Measurements from ENCODE around the gene SLC25A12. TPM values are rescaled to one million over a fixed set of nuclear protein-coding genes. Genes with fewer than 3 reads are reported as not detected.

The SLC25A12 gene
- total and polyA plus RNA-seq, 2 experiments from 2014 or later = 15.1 to 17.6 TPM

- DNase-seq = no peak
- in situ Hi-C loops (cut with MboI) = no loop called here
- H3K27ac ChIP-seq = no peak overlapping the region
- H3K9ac ChIP-seq = no peak overlapping the region
- no peak for TF ChIP-seq EZH2 (IDR thresholded peaks at IDR 0.05; ENCODE audit: insufficient read depth, poor library complexity, severe bottlenecking)
- no peak for TF ChIP-seq EZH2phosphoT487 (IDR thresholded peaks at IDR 0.05; ENCODE audit: insufficient read depth, low read depth)
- H3K4me1 ChIP-seq (ENCODE audit: insufficient read depth) = peaks cover 11% of the 10 kb centered on the region; the same call in 1 of the 2 replicates
- no peaks in the 10 kb centered on the region for H3F3A ChIP-seq (ENCODE audit: insufficient read depth)
- peaks cover 50% of the 10 kb centered on the region for H3K36me3 ChIP-seq (ENCODE audit: low read depth)
- no peaks in the 10 kb centered on the region for H3K9me3 ChIP-seq (ENCODE audit: low read depth)
- H2AFZ ChIP-seq = no peak overlapping the region
- no peak overlapping the region for H3K4me2 ChIP-seq (ENCODE audit: unreplicated experiment)
- H3K4me3 ChIP-seq = no peak overlapping the region
- no peaks in the 10 kb centered on the region for H4K20me1 ChIP-seq (ENCODE audit: insufficient read depth)
- no peaks in the 10 kb centered on the region for H3K9me2 ChIP-seq (ENCODE audit: insufficient read depth)
- H3K27me3 ChIP-seq (replicated peaks; ENCODE audit: insufficient read depth) = no peaks in the 10 kb centered on the region
- no peaks in the 10 kb centered on the region for H3K79me2 ChIP-seq (ENCODE audit: insufficient read depth)
- WGBS, 2 experiments (ENCODE audit: low coverage in 1 of 2, low lambda C conversion rate in 2 of 2, missing lambda C conversion rate in 2 of 2) = 75 to 80% methylated on average over 6 of the region's 6 CpGs
Measured at GRCh38 chr2:171836146-171836910, 57.7 kb downstream of the SLC25A12 start.

- Histone ChIP-seq H3K9ac (no peak overlapping the region), H3K36me3 (ENCODE audit: low read depth) (peaks cover 59% of the 10 kb centered on the region), H3F3A (ENCODE audit: insufficient read depth) (no peaks in the 10 kb centered on the region), H3K27ac (no peak overlapping the region), H3K4me2 (ENCODE audit: unreplicated experiment) (no peak overlapping the region), H3K4me1 (ENCODE audit: insufficient read depth) (peaks cover 11% of the 10 kb centered on the region; the same call in 1 of the 2 replicates), H3K9me3 (ENCODE audit: low read depth) (no peaks in the 10 kb centered on the region), H3K4me3 (no peak overlapping the region), H3K9me2 (ENCODE audit: insufficient read depth) (no peaks in the 10 kb centered on the region), H3K79me2 (ENCODE audit: insufficient read depth) (no peaks in the 10 kb centered on the region), H3K27me3 (replicated peaks; ENCODE audit: insufficient read depth) (no peaks in the 10 kb centered on the region), H2AFZ (no peak overlapping the region), H4K20me1 (ENCODE audit: insufficient read depth) (no peaks in the 10 kb centered on the region)
- no peak for DNase-seq
- TF ChIP-seq EZH2 (IDR thresholded peaks at IDR 0.05; ENCODE audit: insufficient read depth, poor library complexity, severe bottlenecking) (no peak), EZH2phosphoT487 (IDR thresholded peaks at IDR 0.05; ENCODE audit: insufficient read depth, low read depth) (no peak)
- in situ Hi-C loops (cut with MboI) = no loop called here
- 61 to 67% methylated on average over 4 of the region's 4 CpGs for WGBS, 2 experiments (ENCODE audit: low coverage in 1 of 2, low lambda C conversion rate in 2 of 2, missing lambda C conversion rate in 2 of 2)
Measured at GRCh38 chr2:171835386-171835785, 58.7 kb downstream of the SLC25A12 start.

DNA sequence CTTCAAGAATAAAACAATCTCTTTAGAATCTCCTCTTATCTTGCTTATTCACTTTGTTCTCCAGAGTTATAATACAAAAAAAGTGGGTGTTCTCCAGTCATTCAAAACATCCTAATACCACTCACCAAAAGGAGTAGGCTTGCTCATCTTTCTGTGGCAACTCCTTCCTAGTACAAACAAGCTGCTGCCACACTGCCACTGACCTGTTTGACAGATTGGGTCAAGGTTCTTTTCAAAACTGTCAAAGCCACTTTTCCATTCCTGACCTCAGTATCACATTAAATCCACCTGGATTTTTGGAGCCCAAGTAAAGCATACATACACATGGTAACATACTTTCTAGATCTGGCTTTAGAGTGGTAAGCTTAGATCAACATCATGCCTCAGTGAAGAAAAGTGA lies 59.8 kb downstream of the SLC25A12 start:
- peaks cover 59% of the 10 kb centered on the region for H3K36me3 ChIP-seq (ENCODE audit: low read depth)
- in situ Hi-C loops (cut with MboI) = no loop called here

GRCh38 chr2:171832489-171832888 lies 61.6 kb downstream of the SLC25A12 start:
- peaks cover 59% of the 10 kb centered on the region for H3K36me3 ChIP-seq (ENCODE audit: low read depth)
- H2AFZ ChIP-seq = no peak overlapping the region
- no peaks in the 10 kb centered on the region for H3K9me2 ChIP-seq (ENCODE audit: insufficient read depth)

More for the DNA sequence above, 59.8 kb downstream of the SLC25A12 start:
- no peak overlapping the region for H3K4me3 ChIP-seq
- no peak overlapping the region for H3K27ac ChIP-seq
- no peak for TF ChIP-seq EZH2phosphoT487 (IDR thresholded peaks at IDR 0.05; ENCODE audit: insufficient read depth, low read depth)
- TF ChIP-seq EZH2 (IDR thresholded peaks at IDR 0.05; ENCODE audit: insufficient read depth, poor library complexity, severe bottlenecking) = no peak
- H3K9ac ChIP-seq = no peak overlapping the region
- no peaks in the 10 kb centered on the region for H3K79me2 ChIP-seq (ENCODE audit: insufficient read depth)
- H3F3A ChIP-seq (ENCODE audit: insufficient read depth) = no peaks in the 10 kb centered on the region
- no peaks in the 10 kb centered on the region for H3K9me3 ChIP-seq (ENCODE audit: low read depth)
- H2AFZ ChIP-seq = no peak overlapping the region
- H3K9me2 ChIP-seq (ENCODE audit: insufficient read depth) = no peaks in the 10 kb centered on the region
- no peak for DNase-seq
- no peaks in the 10 kb centered on the region for H4K20me1 ChIP-seq (ENCODE audit: insufficient read depth)
- H3K4me2 ChIP-seq (ENCODE audit: unreplicated experiment) = no peak overlapping the region
- no peaks in the 10 kb centered on the region for H3K27me3 ChIP-seq (replicated peaks; ENCODE audit: insufficient read depth)
- peaks cover 11% of the 10 kb centered on the region; the same call in 1 of the 2 replicates for H3K4me1 ChIP-seq (ENCODE audit: insufficient read depth)

More at GRCh38 chr2:171832489-171832888, 61.6 kb downstream of the SLC25A12 start:
- no peaks in the 10 kb centered on the region for H4K20me1 ChIP-seq (ENCODE audit: insufficient read depth)
- no peaks in the 10 kb centered on the region for H3K79me2 ChIP-seq (ENCODE audit: insufficient read depth)
- H3K4me1 ChIP-seq (ENCODE audit: insufficient read depth) = peaks cover 5% of the 10 kb centered on the region; the same call in 1 of the 2 replicates
- no peak overlapping the region for H3K27ac ChIP-seq
- H3K9me3 ChIP-seq (ENCODE audit: low read depth) = no peaks in the 10 kb centered on the region
- TF ChIP-seq EZH2 (IDR thresholded peaks at IDR 0.05; ENCODE audit: insufficient read depth, poor library complexity, severe bottlenecking) (no peak), EZH2phosphoT487 (IDR thresholded peaks at IDR 0.05; ENCODE audit: insufficient read depth, low read depth) (no peak)
- no peaks in the 10 kb centered on the region for H3K27me3 ChIP-seq (replicated peaks; ENCODE audit: insufficient read depth)
- no peak overlapping the region for H3K4me2 ChIP-seq (ENCODE audit: unreplicated experiment)
- H3F3A ChIP-seq (ENCODE audit: insufficient read depth) = no peaks in the 10 kb centered on the region
- in situ Hi-C loops (cut with MboI) = no loop called here
- no peak for DNase-seq
- no peak overlapping the region for H3K4me3 ChIP-seq
- H3K9ac ChIP-seq = no peak overlapping the region
